Neural cell (in vitro differentiated cells): Measurements from ENCODE around the gene RING1.

Source experiments
- EZH2 ChIP-seq: fragments of 200-600, 300-800 bp; shearing (Covaris generic), sonication (generic); IDR thresholded peaks from 2 replicates; pipeline ENCODE4 v1.6.1; 2014; ENCODE audit warnings: antibody characterized with exemption, low read length, borderline replicate concordance, mild to moderate bottlenecking; ENCODE audit not compliant: insufficient read depth, poor library complexity, severe bottlenecking
- POLR2AphosphoS5 ChIP-seq: IDR thresholded peaks from 2 replicates; pipeline ENCODE4 v1.6.1; 2012
- RAD21 ChIP-seq: fragments of 450-650 bp; conservative IDR thresholded peaks from 2 replicates; pipeline ENCODE4 v1.6.1; 2014; ENCODE audit warnings: antibody characterized with exemption, mild to moderate bottlenecking, moderate library complexity
- TAF1 ChIP-seq: IDR thresholded peaks from 2 replicates; pipeline ENCODE4 v1.6.1; 2012; ENCODE audit warnings: low read depth
- TF ChIP-seq, protein P1 (sequence below): fragments of 450-650 bp; IDR thresholded peaks from 2 replicates; pipeline ENCODE4 v1.5.1; 2014; ENCODE audit warnings: antibody characterized with exemption, mild to moderate bottlenecking, moderate library complexity; ENCODE audit not compliant: poor library complexity, severe bottlenecking
- TF ChIP-seq, protein P2 (sequence below): IDR thresholded peaks from 2 replicates; pipeline ENCODE4 v1.6.1; 2012; ENCODE audit warnings: borderline replicate concordance

DNA sequence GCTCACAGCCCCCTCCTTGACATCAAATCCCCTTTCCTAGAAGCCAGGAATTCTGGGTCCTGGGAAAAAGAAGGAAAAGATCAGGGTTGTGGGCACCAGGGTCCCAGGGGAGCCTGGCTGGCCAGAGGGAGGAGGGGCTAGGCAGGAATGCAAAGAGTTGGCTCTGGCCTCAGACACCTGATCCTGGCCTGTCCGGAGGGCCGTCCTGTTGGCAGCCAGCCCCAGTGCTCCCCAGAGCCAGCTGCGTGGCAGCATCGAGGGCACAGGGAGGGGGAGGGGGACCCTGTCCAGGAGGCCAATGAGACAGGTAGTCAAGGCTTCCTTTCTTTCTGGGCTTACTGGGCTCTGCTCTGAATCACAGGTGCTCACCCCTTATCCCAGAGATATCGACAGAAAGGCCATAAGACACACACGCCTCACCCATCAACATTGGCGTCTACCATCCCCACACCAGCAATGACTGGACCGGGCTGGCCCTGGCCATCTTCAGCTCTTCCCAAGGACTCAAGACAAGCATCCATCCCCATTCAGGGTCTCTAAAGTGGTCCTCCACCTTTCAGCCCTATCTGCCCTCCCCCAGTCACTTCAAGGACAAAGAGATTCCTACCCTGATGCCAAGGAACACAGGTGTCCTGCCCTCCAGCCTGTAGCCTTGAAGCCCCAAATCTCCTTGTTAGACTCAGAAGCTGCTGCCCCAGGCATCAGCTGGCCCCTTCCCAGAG lies 16.8 kb upstream of the RING1 start:
- TF ChIP-seq, protein P1, sequence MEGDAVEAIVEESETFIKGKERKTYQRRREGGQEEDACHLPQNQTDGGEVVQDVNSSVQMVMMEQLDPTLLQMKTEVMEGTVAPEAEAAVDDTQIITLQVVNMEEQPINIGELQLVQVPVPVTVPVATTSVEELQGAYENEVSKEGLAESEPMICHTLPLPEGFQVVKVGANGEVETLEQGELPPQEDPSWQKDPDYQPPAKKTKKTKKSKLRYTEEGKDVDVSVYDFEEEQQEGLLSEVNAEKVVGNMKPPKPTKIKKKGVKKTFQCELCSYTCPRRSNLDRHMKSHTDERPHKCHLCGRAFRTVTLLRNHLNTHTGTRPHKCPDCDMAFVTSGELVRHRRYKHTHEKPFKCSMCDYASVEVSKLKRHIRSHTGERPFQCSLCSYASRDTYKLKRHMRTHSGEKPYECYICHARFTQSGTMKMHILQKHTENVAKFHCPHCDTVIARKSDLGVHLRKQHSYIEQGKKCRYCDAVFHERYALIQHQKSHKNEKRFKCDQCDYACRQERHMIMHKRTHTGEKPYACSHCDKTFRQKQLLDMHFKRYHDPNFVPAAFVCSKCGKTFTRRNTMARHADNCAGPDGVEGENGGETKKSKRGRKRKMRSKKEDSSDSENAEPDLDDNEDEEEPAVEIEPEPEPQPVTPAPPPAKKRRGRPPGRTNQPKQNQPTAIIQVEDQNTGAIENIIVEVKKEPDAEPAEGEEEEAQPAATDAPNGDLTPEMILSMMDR, result no peak
- TF ChIP-seq, protein P2, sequence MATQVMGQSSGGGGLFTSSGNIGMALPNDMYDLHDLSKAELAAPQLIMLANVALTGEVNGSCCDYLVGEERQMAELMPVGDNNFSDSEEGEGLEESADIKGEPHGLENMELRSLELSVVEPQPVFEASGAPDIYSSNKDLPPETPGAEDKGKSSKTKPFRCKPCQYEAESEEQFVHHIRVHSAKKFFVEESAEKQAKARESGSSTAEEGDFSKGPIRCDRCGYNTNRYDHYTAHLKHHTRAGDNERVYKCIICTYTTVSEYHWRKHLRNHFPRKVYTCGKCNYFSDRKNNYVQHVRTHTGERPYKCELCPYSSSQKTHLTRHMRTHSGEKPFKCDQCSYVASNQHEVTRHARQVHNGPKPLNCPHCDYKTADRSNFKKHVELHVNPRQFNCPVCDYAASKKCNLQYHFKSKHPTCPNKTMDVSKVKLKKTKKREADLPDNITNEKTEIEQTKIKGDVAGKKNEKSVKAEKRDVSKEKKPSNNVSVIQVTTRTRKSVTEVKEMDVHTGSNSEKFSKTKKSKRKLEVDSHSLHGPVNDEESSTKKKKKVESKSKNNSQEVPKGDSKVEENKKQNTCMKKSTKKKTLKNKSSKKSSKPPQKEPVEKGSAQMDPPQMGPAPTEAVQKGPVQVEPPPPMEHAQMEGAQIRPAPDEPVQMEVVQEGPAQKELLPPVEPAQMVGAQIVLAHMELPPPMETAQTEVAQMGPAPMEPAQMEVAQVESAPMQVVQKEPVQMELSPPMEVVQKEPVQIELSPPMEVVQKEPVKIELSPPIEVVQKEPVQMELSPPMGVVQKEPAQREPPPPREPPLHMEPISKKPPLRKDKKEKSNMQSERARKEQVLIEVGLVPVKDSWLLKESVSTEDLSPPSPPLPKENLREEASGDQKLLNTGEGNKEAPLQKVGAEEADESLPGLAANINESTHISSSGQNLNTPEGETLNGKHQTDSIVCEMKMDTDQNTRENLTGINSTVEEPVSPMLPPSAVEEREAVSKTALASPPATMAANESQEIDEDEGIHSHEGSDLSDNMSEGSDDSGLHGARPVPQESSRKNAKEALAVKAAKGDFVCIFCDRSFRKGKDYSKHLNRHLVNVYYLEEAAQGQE, result no peak
- TF ChIP-seq POLR2AphosphoS5 (no peak), TAF1 (no peak), RAD21 (no peak), EZH2 (no peak)
